ENCODE data around the gene SEMA5B. TPM values are rescaled to one million over a fixed set of nuclear protein-coding genes. Genes with fewer than 3 reads are reported as not detected.

SEMA5B gene
- polyA plus RNA-seq, 1 donor from 2014 or later = 7.0 TPM

GRCh38 chr3:122893754-122894668, 133.6 kb downstream of the SEMA5B start:
- H4K20me1 ChIP-seq (ENCODE audit: insufficient read depth) = no peaks in the 10 kb centered on the region
- no peaks in the 10 kb centered on the region for H3K79me2 ChIP-seq (replicated peaks; ENCODE audit: insufficient read depth, low read length)
- H3K36me3 ChIP-seq (ENCODE audit: insufficient read depth, low read length) = no peaks in the 10 kb centered on the region
- H2AFZ ChIP-seq (ENCODE audit: low read depth, low read length) = no peak overlapping the region
- H3F3A ChIP-seq (ENCODE audit: insufficient read depth, low read length, poor library complexity, severe bottlenecking) = no peaks in the 10 kb centered on the region
- H3K4me2 ChIP-seq (ENCODE audit: low read length) = no peak overlapping the region
- no peak overlapping the region for H3K4me3 ChIP-seq (ENCODE audit: low read length)
- no peak overlapping the region for H3K27ac ChIP-seq (ENCODE audit: low read length)
- no peak for TF ChIP-seq RAD21 (conservative IDR thresholded peaks at IDR 0.05)
- no peak for TF ChIP-seq TAF1 (IDR thresholded peaks at IDR 0.05; ENCODE audit: low read depth)
- TF ChIP-seq EZH2 (IDR thresholded peaks at IDR 0.05; ENCODE audit: borderline replicate concordance, insufficient read depth, low read length, poor library complexity, severe bottlenecking) = no peak
- TF ChIP-seq CTCF (IDR thresholded peaks at IDR 0.05; ENCODE audit: poor library complexity, severe bottlenecking) = no peak
- TF ChIP-seq REST (IDR thresholded peaks at IDR 0.05; ENCODE audit: borderline replicate concordance) = no peak
- no peak for TF ChIP-seq SMC3 (conservative IDR thresholded peaks at IDR 0.05; ENCODE audit: poor library complexity)
- no peak for TF ChIP-seq EP300 (conservative IDR thresholded peaks at IDR 0.05; ENCODE audit: poor library complexity, severe bottlenecking)
- TF ChIP-seq MXI1 (conservative IDR thresholded peaks at IDR 0.05; ENCODE audit: poor library complexity, severe bottlenecking) = no peak
- no peak for TF ChIP-seq POLR2AphosphoS5 (IDR thresholded peaks at IDR 0.05)
- no peaks in the 10 kb centered on the region for H3K9me3 ChIP-seq (ENCODE audit: low read length)
- no peaks in the 10 kb centered on the region for H3K9me2 ChIP-seq (ENCODE audit: insufficient read depth, low read length)
- H3K27me3 ChIP-seq (ENCODE audit: insufficient read depth, low read depth, low read length) = no peaks in the 10 kb centered on the region
- no peak overlapping the region for H3K9ac ChIP-seq (ENCODE audit: low read length)

- no peaks in the 10 kb centered on the region for H3K27me3 ChIP-seq (ENCODE audit: insufficient read depth, low read depth, low read length)
- H3K4me2 ChIP-seq (ENCODE audit: low read length) = no peak overlapping the region
- H3K9me2 ChIP-seq (ENCODE audit: insufficient read depth, low read length) = no peaks in the 10 kb centered on the region
- no peaks in the 10 kb centered on the region for H3K79me2 ChIP-seq (replicated peaks; ENCODE audit: insufficient read depth, low read length)
- no peak overlapping the region for H3K27ac ChIP-seq (ENCODE audit: low read length)
- TF ChIP-seq RAD21 (conservative IDR thresholded peaks at IDR 0.05) (no peak), MXI1 (conservative IDR thresholded peaks at IDR 0.05; ENCODE audit: poor library complexity, severe bottlenecking) (no peak), TAF1 (IDR thresholded peaks at IDR 0.05; ENCODE audit: low read depth) (no peak), POLR2AphosphoS5 (IDR thresholded peaks at IDR 0.05) (no peak), EP300 (conservative IDR thresholded peaks at IDR 0.05; ENCODE audit: poor library complexity, severe bottlenecking) (no peak)
- H3K9ac ChIP-seq (ENCODE audit: low read length) = no peak overlapping the region
- no peaks in the 10 kb centered on the region for H3K9me3 ChIP-seq (ENCODE audit: low read length)
- no peaks in the 10 kb centered on the region for H3K36me3 ChIP-seq (ENCODE audit: insufficient read depth, low read length)
- no peaks in the 10 kb centered on the region for H3F3A ChIP-seq (ENCODE audit: insufficient read depth, low read length, poor library complexity, severe bottlenecking)
- no peaks in the 10 kb centered on the region for H4K20me1 ChIP-seq (ENCODE audit: insufficient read depth)
- no peak overlapping the region for H3K4me3 ChIP-seq (ENCODE audit: low read length)
- no peak overlapping the region for H2AFZ ChIP-seq (ENCODE audit: low read depth, low read length)
These were observed 134.3 kb downstream of the SEMA5B start for GRCh38 chr3:122893282-122893681.
